Right ventricle myocardium inferior (tissue), 1 donor: ENCODE measurements around the gene RRN3. TPM values are rescaled to one million over a fixed set of nuclear protein-coding genes. Genes with fewer than 3 reads are reported as not detected.
"Not testable (repeated sequence)": the region's sequence is repeated elsewhere in the genome, so short reads cannot be mapped to it uniquely, and the experiment has no call there.

Experiments
- ATAC-seq: fragments of 200-7000 bp; cut with Tn5 transposase; one replicate; pipeline ENCODE4 v1.9.1; 2020; ENCODE audit warnings: mild to moderate bottlenecking, moderate library complexity
- DNase-seq: peaks from one replicate; pipeline ENCODE4 v3.0.0; 2021; ENCODE audit errors: missing footprints
- intact Hi-C: fragments of 100-400 bp; cut with DNase I; formaldehyde crosslinking; loops from one replicate; pipeline ENCODE4 v1.11.0; 2022
- total RNA-seq: library from RNA; stranded (reverse); fragmentation: NEBNext Ultra II Directional; extraction: Animal tissue kit (Norgen Biotek cat#: 25700); gene quantifications from one replicate; pipeline ENCODE4 v1.2.1, GENCODE V29; 2021
- donor health status: DM: no; HTN: yes; CAD: no; lungs with severe emphysema.

Gene RRN3
- total RNA-seq, 1 donor from 2014 or later = 21.5 TPM

DNA sequence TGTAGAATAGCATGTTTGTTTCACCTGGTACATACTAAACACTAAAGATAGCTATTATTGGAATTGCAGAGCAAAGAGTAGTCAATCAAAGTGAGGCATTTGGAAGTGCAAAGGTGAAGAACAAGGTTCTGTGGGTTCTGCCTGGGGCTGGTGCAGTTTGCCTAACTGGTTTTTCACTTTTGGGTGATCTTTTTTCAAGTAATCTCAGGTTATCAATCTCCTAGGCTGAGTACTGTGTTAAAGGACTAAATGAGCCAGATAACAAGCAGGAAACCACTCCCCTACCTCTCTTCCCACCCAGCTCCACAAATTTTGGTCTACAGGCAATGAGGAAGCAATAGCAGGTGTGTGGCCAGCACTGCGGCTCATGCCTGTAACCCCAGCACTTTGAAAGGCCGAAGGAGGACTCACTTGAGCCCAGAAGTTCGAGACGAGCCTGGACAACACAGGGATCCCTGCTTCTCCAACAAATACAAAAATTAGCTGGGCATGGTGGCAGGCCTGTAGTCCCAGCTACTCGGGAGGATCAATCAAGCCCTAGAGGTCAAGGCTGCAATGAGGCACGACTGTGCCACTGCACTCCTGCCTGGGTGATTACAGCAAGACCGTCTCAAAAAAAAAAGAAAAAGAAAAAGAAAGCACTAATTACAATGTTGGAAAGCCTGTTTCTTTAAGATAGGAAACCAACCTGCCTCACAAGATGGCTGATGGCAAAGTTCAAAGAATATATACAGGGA, 36.2 kb downstream of the RRN3 start:
- no peak for DNase-seq
- intact Hi-C loops = no loop called here
- ATAC-seq = no peak

DNA sequence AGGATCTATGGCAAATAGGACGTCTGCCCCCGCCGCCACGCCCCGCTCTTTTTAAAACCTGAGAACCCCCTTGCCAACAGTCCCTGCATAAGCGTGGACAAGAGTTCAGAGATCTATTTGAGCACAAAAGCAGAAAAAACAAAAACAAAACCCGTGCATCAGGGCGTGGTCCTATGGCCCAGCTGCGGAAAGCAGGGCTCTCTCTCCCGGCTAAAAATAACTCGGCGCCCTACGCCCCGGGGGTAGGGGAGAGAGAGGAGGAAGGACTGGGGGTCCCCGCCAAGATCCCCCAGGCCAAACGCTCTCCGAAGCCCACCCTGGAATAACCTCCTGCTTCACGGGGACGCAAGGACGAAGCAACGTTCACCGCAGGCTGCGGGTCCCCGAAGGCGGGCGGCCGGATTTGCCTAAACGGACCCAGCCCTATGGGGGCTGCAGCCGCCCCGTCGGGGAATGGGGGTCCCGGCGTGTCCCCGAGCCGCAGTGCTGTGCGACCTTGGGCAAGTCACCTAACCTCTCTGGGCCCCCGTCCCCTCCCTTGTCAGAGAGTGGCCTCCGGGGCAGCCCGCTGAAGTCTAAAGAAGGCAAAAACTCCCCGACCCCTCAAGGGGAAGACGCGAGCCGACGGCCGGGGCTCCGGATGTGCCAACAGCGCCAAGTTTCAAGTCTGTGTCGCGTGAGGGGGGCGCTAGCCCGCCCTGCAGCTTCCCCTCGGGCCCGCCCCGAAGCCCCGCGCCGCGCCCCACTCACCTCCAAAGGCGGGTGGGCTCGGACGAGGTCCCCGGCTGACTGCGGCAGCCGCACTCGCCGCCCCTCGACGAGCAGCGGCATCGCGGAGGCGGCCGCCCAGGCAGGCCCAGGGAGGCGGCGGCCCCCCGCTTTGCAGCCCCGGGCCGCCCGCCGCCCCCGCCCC, 38.7 kb downstream of the RRN3 start:
- DNase-seq (no peak), ATAC-seq (no peak)
- intact Hi-C loops = no loop called here

GRCh38 chr16:15054357-15055140, 39.5 kb downstream of the RRN3 start:
- DNase-seq (no peak), ATAC-seq (no peak)
- intact Hi-C loops = no loop called here

GRCh38 chr16:15053904-15054303, 40.2 kb downstream of the RRN3 start:
- DNase-seq (no peak), ATAC-seq (no peak)
- intact Hi-C loops = no loop called here

GRCh38 chr16:15052747-15053476, 41.2 kb downstream of the RRN3 start:
- ATAC-seq = no peak
- no peak for DNase-seq
- intact Hi-C loops = no loop called here

- ATAC-seq (no peak), DNase-seq (no peak)
- intact Hi-C loops = no loop called here
These were observed 42.6 kb downstream of the RRN3 start for GRCh38 chr16:15051387-15051951.

DNA sequence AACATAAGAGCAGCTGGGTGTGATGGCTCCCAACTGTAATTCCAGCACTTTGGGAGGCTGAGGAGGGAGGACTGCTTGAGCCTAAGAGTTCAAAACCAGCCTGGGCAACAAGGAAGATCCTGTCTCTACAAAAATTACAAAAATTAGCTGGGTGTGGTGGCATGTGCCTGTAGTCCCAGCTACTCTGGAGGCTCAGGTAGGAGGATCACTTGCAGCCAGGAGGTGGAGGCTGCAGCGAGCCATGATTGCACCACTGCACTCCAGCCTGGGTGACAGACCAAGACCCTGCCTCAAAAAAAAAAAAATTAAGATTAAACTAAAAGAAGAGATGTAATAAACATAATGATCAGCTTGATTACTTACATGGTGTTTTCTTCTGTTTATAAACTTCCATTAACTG, 43.6 kb downstream of the RRN3 start:
- intact Hi-C loops, ATAC-seq, DNase-seq: not testable (repeated sequence)

DNA sequence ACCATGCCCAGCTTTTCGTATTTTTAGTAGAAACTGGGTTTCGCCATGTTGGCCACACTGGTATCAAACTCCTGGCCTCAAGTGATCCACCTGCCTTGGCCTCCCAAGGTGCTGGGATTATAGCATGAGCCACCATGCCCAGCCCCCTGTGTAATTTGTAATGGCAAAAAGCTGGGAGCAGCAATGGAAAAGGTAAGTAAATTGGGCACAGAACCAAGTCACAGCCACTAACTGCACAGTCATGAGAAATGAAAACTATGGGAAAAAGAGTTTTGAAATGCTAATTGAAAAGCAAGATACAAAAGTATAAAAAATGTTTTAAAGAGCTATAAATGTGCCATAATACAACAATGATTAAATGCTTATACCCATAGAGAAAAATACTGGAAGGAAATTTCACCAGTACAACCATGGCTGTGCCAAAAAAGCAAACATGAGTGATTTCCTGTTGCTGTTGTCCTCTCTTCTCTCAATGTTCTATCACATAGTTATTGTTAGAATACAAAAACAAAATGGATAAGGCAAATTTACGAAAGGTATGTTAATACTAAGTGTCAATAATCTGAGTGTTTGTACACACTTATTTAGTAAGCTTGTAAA, 44.4 kb downstream of the RRN3 start:
- intact Hi-C loops = no loop called here
- ATAC-seq (no peak), DNase-seq (no peak)

GRCh38 chr16:15046692-15047376, 47.2 kb downstream of the RRN3 start:
- intact Hi-C loops = no loop called here
- ATAC-seq (no peak), DNase-seq (no peak)

DNA sequence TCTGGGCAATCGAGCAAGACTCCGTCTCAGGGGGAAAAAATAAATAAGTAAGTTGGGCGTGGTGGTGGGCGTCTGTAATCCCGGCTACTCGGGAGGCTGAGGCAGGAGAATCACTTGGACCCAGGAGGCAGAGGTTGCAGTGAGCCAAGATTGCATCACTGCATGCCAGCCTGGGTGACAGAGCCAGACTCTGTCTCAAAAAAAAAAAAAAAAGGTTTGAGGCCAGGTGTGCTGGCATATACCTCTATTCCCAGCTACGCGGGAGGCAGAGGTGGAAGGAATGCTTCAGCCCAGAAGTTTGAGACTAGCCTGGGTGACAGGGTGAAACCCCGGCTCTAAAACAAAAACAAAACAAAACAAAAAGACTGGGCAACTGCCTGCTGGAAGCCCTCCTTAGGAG, 48.8 kb downstream of the RRN3 start:
- ATAC-seq, DNase-seq, intact Hi-C loops: not testable (repeated sequence)

DNA sequence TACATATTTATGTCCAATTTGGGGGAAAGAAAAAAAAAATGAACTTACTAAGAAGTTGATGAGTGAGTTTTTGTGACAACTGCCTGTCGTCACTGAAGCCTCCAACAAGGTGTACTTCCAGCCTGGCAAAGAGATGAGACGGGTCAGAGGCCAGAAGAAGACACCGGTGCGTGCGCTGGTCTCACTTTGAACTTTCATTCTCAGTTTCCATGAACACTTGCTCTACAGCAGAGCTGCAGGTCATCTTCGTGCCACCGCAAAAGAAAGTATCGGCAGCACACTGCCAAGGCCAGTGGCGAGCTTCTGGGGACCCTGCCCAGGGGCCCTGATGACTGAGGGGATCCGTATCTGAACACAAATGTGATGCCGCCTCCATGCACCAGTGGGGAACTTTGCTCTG, 49.8 kb downstream of the RRN3 start:
- no peak for ATAC-seq
- no peak for DNase-seq
- intact Hi-C loops = no loop called here

DNA sequence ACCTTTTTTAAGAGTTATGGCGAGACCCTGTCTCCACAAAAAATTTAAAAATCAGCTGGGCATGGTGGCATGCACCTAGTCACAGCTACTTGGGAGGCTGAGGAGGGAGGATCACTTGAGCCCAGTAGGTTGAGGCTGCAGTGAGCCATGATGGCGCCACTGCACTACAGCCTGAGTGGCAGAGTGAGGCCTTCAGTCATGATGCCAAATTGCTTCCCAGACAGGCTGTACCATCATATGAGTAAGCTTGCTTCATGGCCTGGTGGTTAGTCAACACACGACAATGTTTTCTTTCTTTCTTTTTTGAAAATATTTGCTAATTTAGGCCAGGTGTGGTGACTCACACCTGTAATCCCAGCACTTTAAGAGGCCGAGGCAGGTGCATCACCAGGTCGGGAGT, 50.7 kb downstream of the RRN3 start:
- DNase-seq (no peak), ATAC-seq (no peak)
- intact Hi-C loops = no loop called here

DNA sequence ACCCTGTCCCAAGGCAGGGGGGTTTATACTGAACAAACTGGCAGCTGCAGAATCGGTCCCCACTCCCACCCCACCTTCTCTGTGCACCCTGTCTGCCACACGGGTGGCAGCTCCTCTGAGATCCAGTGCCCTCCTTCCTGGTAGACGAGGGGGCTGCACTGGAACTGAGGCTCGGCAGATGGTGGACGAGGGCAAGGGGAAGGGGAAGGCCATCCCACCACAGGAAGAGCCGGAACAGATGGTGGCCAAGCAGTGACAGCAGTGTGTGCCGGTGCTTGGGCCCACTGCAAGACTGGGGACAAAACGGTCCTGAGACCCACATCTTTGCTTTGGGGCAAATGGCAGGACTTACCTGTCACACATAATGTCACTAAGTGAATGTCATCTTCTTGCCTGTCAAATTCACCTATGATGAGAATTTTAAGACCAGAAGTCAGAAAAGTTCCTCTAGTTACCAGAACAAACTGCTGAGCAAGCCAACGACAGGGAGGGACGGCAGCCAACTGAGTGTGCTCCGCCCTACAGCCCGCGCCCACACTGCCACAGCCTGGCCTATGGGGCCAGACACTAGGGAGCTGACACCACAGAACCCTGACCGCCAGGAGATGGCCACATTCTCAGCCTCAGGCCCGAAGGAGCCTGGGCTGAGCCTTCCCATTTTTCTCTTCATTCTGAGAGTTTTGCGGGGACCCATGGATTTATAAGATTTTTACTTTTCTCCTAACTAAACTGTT, 52.6 kb downstream of the RRN3 start:
- ATAC-seq (peak; percentile 98), DNase-seq (peak; percentile 89)
- intact Hi-C loops = no loop called here

DNA sequence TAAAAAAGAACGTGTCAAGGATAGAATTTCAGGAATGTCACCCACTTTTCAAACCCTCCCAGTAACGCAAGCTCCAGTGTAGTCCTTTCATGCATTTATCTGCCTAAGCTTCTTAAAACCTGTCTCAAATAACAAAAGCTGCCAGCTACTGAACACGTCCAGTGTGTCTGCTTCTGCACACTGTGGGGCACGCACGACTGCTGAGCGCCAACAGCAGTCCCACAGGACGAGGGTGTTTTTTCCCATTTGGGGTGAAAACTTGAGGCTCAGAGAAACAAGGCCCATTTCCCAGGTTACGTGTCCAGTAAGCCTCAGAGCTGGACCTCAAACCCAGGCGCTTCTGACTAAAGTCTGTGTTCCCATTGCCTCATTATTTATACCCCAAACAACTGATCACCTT, 55.4 kb downstream of the RRN3 start:
- intact Hi-C loops = no loop called here
- no peak for DNase-seq
- no peak for ATAC-seq

DNA sequence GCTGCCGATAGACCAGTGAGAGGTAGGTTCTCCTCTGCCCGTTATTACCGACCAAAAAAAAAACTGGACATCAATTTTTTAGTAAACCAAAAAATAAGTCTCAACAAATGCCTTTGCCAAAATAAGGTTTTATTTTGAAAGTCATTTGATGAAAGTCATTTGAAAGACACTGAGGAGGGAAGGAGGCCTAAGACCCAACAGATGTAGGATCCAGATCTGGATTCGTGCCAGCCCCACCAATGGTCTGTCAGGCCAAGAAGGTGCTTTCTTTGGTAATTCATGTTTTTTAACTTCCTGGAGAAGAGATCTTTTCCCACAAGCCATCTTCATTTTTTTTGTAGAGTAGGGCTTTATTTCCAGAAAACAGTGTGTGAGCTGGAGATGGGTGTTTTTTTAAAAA, 56.3 kb downstream of the RRN3 start:
- DNase-seq = no peak
- intact Hi-C loops = no loop called here
- no peak for ATAC-seq

DNA sequence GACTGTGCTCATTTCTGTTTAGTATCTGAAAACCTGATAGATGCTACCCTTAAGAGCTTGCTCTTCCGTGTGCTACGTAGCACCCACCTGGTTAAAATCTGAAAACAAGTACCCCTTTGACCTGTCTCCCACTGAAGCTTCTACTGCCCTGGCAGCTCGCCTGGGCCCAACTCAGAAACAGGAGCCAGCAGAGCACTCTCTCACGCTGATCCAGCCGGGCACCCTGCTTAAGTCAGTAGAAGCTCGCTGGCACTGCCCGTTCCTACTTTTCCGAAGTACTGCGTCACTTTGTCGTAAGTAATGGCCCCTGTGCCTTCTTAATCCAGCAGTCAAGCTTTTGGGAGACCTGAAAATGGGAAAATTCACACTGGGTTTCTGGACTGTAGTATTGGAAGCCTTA, 57.1 kb downstream of the RRN3 start:
- ATAC-seq (no peak), DNase-seq (no peak)
- intact Hi-C loops = no loop called here

DNA sequence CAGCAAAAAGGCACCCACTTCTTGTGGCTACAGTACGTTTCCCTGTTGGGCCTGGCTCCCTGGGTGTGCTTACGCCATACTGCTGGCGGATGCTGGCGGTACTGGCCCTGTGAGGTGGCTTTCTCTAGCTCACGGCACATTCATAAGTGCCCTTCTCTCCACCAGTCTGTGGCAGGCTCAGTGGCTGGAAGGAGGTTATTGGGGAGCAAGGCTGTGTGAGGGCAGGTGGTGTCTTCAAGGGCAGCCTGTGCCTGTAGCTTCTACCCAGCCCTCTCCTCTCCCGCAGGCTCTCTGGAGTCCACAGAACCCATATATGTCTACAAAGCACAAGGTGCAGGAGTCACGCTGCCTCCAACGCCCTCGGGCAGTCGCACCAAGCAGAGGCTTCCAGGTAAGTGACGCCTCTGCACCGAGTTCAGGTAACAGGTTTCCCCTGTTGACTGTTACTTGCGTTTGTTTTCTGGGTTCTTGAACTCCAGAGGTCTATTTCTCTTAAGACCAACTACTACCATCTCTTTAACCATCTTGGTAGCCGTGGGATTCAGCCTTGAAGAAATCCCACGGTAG, 58.8 kb downstream of the RRN3 start:
- intact Hi-C loops = no loop called here
- no peak for ATAC-seq
- DNase-seq = no peak
